PFSK-1 (cell line): Measurements from ENCODE around the gene GNB1L.

ENCODE experiments used
- FOXP2 ChIP-seq: optimal IDR thresholded peaks from 2 replicates; pipeline ENCODE3; 2011; ENCODE audit warnings: borderline replicate concordance, control low read depth, inconsistent platforms; ENCODE audit not compliant: insufficient read depth; ENCODE audit errors: extremely low read length, extremely low read depth
- POLR2AphosphoS5 ChIP-seq: IDR thresholded peaks from 2 replicates; pipeline ENCODE4 v1.6.1; 2012; ENCODE audit warnings: low read depth, mild to moderate bottlenecking, control low read depth, low read length, moderate library complexity
- REST ChIP-seq, 2 experiments: IDR thresholded peaks; 2 replicates each; pipeline versions ENCODE4 v1.6.1 to v1.8.0; 2011 to 2012; ENCODE audit warnings: low read depth in 2 of 2, low read length in 2 of 2, control low read depth in 1 of 2, inconsistent platforms in 1 of 2, mild to moderate bottlenecking in 1 of 2, moderate library complexity in 1 of 2; ENCODE audit not compliant: insufficient read depth in 1 of 2
- SIN3A ChIP-seq: IDR thresholded peaks from 2 replicates; pipeline ENCODE4 v1.6.1; 2012; ENCODE audit warnings: mild to moderate bottlenecking, low read length, moderate library complexity, borderline replicate concordance; ENCODE audit not compliant: insufficient read depth
- TAF1 ChIP-seq: IDR thresholded peaks from 2 replicates; pipeline ENCODE4 v1.6.1; 2012; ENCODE audit warnings: low read length, control low read depth, borderline replicate concordance; ENCODE audit not compliant: insufficient read depth

Gene GNB1L

GRCh38 chr22:19738664-19739447 lies 115.8 kb downstream of the GNB1L start:
- TF ChIP-seq FOXP2 (no peak), TAF1 (no peak), SIN3A (no peak), POLR2AphosphoS5 (no peak), REST (IDR thresholded peaks at IDR 0.05; ENCODE audit: insufficient read depth in 1 of 2, low read depth in 2 of 2, low read length in 2 of 2) (no peak)

GRCh38 chr22:19737846-19738663 lies 116.6 kb downstream of the GNB1L start:
- TF ChIP-seq FOXP2 (no peak), REST (IDR thresholded peaks at IDR 0.05; ENCODE audit: insufficient read depth in 1 of 2, low read depth in 2 of 2, low read length in 2 of 2) (no peak), TAF1 (no peak), POLR2AphosphoS5 (no peak), SIN3A (no peak)

GRCh38 chr22:19735665-19736510 lies 118.8 kb downstream of the GNB1L start:
- TF ChIP-seq SIN3A = no peak
- TF ChIP-seq POLR2AphosphoS5 = no peak
- TF ChIP-seq REST (IDR thresholded peaks at IDR 0.05; ENCODE audit: insufficient read depth in 1 of 2, low read depth in 2 of 2, low read length in 2 of 2) = no peak
- TF ChIP-seq FOXP2 = no peak
- TF ChIP-seq TAF1 = no peak

DNA sequence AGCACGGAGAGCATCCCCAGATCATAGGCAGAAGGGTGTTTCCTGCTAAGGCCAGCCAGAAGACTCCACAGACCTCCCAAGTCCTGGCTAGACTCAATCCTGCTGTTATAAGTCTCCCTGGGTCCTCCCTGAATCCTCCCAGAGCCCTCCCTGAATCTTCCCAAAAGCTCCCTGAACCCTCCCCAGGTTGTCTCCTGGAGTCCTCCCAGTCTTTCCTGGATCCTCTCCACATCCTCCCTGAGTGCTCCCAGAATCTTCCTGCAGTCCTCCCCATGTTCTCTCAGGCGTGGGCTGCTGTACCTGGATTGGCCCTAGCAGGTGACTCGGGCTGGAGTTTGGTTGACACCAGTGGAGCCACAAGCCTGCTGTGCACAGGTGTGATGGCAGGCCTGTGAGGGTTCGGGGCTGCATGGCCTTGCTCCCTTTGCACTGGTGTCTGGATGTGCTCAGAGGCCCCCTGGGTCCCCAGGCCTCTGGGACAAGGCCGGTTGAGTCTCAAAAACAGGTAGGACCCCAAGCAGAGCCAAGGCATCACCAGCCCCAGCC lies 119.8 kb downstream of the GNB1L start:
- TF ChIP-seq REST (IDR thresholded peaks at IDR 0.05; ENCODE audit: insufficient read depth in 1 of 2, low read depth in 2 of 2, low read length in 2 of 2) = no peak
